ENCODE data around the gene CUL2. TPM values are rescaled to one million over a fixed set of nuclear protein-coding genes. Genes with fewer than 3 reads are reported as not detected.

CUL2 gene
- total RNA-seq, 1 donor from 2014 or later, result 33.7 TPM

GRCh38 chr10:35017608-35018007 lies 72.5 kb downstream of the CUL2 start:
- H3K4me1 Mint-ChIP-seq, result no peaks in the 10 kb centered on the region
- peaks cover 72% of the 10 kb centered on the region for H3K36me3 Mint-ChIP-seq (ENCODE audit: low read depth)
- intact Hi-C loops (cut with micrococcal nuclease), result no loop called here
- no peak overlapping the region for H3K27ac Mint-ChIP-seq
- POLR2A ChIA-PET, result no interaction called here
- DNase-seq, result no peak
- CTCF ChIA-PET, result no interaction called here
- no peaks in the 10 kb centered on the region for H3K9me3 Mint-ChIP-seq
- no peak overlapping the region for H3K4me3 Mint-ChIP-seq
- no peak for TF ChIP-seq CTCF (IDR thresholded peaks at IDR 0.05)
- ATAC-seq (ENCODE audit: low read depth), result no peak
- H3K27me3 Mint-ChIP-seq, result no peaks in the 10 kb centered on the region

- Mint-ChIP-seq H3K27me3 (no peaks in the 10 kb centered on the region), H3K4me1 (no peaks in the 10 kb centered on the region), H3K9me3 (no peaks in the 10 kb centered on the region), H3K4me3 (no peak overlapping the region), H3K36me3 (ENCODE audit: low read depth) (peaks cover 73% of the 10 kb centered on the region), H3K27ac (no peak overlapping the region)
- TF ChIP-seq CTCF (IDR thresholded peaks at IDR 0.05), result no peak
- ATAC-seq (ENCODE audit: low read depth) (no peak), DNase-seq (no peak)
- CTCF ChIA-PET, result no interaction called here
- intact Hi-C loops (cut with micrococcal nuclease), result no loop called here
- POLR2A ChIA-PET, result no interaction called here
These were observed 74.2 kb downstream of the CUL2 start for GRCh38 chr10:35015843-35016408.

- ChIA-PET CTCF (no interaction called here), POLR2A (no interaction called here)
- no peak for TF ChIP-seq CTCF (IDR thresholded peaks at IDR 0.05)
- Mint-ChIP-seq H3K4me3 (no peak overlapping the region), H3K36me3 (ENCODE audit: low read depth) (peaks cover 72% of the 10 kb centered on the region), H3K27ac (no peak overlapping the region), H3K9me3 (no peaks in the 10 kb centered on the region), H3K27me3 (no peaks in the 10 kb centered on the region), H3K4me1 (no peaks in the 10 kb centered on the region)
- DNase-seq (no peak), ATAC-seq (ENCODE audit: low read depth) (no peak)
- intact Hi-C loops (cut with micrococcal nuclease), result no loop called here
These were observed 77.4 kb downstream of the CUL2 start for GRCh38 chr10:35012781-35013180.

- no peak for ATAC-seq (ENCODE audit: low read depth)
- ChIA-PET CTCF (no interaction called here), POLR2A (no interaction called here)
- intact Hi-C loops (cut with micrococcal nuclease), result no loop called here
- H3K27ac Mint-ChIP-seq, result no peak overlapping the region
- peaks cover 65% of the 10 kb centered on the region for H3K36me3 Mint-ChIP-seq (ENCODE audit: low read depth)
- H3K27me3 Mint-ChIP-seq, result no peaks in the 10 kb centered on the region
- no peaks in the 10 kb centered on the region for H3K9me3 Mint-ChIP-seq
- no peaks in the 10 kb centered on the region for H3K4me1 Mint-ChIP-seq
- H3K4me3 Mint-ChIP-seq, result no peak overlapping the region
- TF ChIP-seq CTCF (IDR thresholded peaks at IDR 0.05), result no peak
- DNase-seq, result no peak
These were observed 78.4 kb downstream of the CUL2 start for GRCh38 chr10:35011771-35012191.

GRCh38 chr10:35007858-35008301 lies 82.3 kb downstream of the CUL2 start:
- H3K4me1 Mint-ChIP-seq, result no peaks in the 10 kb centered on the region
- peaks cover 49% of the 10 kb centered on the region for H3K36me3 Mint-ChIP-seq (ENCODE audit: low read depth)
- no peak for TF ChIP-seq CTCF (IDR thresholded peaks at IDR 0.05)
- H3K27ac Mint-ChIP-seq, result no peak overlapping the region
- ATAC-seq (ENCODE audit: low read depth), result no peak
- CTCF ChIA-PET, result no interaction called here
- no peaks in the 10 kb centered on the region for H3K9me3 Mint-ChIP-seq
- H3K27me3 Mint-ChIP-seq, result no peaks in the 10 kb centered on the region
- POLR2A ChIA-PET, result no interaction called here
- DNase-seq, result no peak
- H3K4me3 Mint-ChIP-seq, result no peak overlapping the region
- intact Hi-C loops (cut with micrococcal nuclease), result no loop called here

All from activated B cell treated with CpG ODN at 0.5 μM for 24 hours (primary cell).